NCI-H2107 (cell line): ENCODE data around the gene GRIA4.

Source experiments
- DNase-seq: peaks from one replicate; lab custom pipeline; 2025; lab: John Stamatoyannopoulos, UW

GRIA4 gene

DNA sequence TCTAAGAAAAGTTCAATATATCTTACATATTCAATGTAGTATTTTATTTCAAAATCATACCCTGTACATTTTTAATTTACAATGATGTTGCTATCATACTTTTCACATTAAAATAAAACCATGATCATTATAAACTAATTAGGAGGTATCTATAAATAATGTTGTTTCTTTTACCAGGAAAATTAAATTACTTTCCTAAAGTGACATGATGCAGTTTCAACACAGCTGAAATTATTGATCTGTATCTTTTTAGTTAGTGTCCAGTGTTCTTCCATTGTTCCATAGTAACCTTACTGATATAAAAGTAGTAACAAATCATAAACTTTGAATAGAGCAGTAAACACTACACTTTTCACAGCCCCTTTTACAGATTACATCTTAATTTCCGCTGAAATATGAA is 29.7 kb downstream of the GRIA4 start:
- no peak for DNase-seq

DNA sequence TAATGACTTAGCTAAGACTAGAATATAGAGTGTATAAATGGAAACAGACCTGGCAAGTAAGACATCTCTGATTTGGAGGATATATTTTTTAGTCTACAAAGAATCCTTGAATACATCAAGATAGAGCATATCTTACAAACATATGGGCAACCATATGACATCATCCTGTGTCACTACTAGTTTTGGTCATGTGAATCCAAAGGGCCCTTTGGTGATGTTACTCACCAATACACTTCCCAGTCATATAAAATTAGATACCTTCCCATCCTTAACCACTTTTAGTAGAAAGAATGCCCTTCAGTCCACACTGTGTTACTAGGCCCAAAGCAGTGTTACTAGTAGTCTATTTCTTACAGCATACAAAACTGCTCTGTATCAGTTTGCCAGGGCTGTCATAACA is 31.6 kb downstream of the GRIA4 start:
- DNase-seq: no peak

DNA sequence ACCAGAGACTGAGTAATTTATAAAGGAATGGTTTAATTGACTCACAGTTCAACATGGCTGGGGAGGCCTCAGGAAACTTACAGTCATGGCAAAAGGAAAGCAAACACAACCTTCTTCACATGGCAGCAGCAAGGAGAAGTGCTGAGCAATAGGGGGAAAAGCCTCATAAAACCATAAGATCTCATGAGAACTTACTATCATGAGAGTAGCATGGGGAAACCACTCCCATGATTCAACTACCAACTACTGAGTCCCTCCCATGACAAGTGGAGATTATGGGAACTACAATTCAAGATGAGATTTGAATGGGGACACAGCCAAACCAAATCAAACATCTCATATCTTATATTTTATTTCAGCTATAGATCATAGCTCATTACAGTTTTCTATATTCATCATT is 33.0 kb downstream of the GRIA4 start:
- no peak for DNase-seq

GRCh38 chr11:105644839-105645573 is 35.1 kb downstream of the GRIA4 start:
- no peak for DNase-seq

GRCh38 chr11:105647780-105648179 is 37.9 kb downstream of the GRIA4 start:
- DNase-seq: no peak

DNA sequence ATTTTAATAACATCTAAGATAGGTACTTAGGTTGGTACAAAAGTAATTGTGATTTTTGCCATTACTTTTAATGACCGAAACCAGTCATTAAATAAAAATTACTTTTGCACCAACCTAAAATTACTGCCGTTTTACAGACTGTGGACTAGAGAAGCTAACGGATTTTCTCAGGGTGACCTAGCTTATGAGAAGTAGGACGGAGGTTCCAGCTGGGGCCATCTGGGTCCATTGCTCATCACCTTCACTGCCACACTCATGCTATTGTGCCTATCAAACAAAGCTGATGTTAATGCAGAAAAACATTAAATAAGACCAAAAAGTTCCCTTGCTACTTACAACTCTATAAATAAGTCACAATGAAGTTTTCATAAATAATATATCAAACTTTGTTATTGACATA is 38.9 kb downstream of the GRIA4 start:
- DNase-seq: no peak

DNA sequence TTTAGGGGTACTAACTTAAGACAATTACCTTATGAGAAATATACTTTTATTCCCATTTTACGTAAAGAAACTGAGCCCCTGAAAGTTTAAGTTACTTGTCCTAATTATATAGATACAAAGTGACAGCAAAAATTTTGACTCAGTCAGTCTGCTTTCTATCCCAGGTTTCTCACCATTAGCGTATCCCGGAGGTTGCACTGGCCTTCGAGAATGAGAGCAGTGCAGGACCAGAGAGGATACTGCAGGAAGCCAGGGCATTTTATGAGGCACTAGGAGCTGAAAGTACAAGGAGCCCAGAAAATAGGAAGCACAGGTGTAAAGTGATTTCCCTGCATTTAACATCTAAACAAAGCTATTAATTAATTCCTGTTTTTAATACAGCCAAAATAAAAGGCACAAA is 55.4 kb downstream of the GRIA4 start:
- no peak for DNase-seq

GRCh38 chr11:105667441-105667840 is 57.6 kb downstream of the GRIA4 start:
- no peak for DNase-seq

GRCh38 chr11:105670811-105671210 is 60.9 kb downstream of the GRIA4 start:
- DNase-seq: no peak

DNA sequence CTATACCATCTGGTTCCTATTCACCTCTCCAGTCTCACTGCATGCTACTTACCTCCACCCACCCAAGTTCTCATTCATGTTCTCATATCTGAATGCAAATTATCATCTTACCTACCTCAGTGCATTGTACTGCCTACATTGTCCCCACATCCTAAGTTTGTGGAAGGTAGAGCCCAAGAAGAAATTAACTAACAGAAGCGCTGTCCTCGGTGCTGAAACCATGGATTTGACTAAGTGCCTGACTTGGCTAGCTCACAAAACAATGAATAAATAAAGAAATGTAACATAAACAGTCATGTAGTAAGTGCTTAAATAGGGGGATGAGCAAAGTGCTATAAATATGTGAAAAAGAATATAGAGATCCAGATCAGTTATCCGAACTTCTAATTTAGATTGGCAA is 63.2 kb downstream of the GRIA4 start:
- no peak for DNase-seq

GRCh38 chr11:105689631-105690030 is 79.8 kb downstream of the GRIA4 start:
- no peak for DNase-seq

- DNase-seq: no peak
These were observed 80.6 kb downstream of the GRIA4 start for GRCh38 chr11:105690467-105690866.

DNA sequence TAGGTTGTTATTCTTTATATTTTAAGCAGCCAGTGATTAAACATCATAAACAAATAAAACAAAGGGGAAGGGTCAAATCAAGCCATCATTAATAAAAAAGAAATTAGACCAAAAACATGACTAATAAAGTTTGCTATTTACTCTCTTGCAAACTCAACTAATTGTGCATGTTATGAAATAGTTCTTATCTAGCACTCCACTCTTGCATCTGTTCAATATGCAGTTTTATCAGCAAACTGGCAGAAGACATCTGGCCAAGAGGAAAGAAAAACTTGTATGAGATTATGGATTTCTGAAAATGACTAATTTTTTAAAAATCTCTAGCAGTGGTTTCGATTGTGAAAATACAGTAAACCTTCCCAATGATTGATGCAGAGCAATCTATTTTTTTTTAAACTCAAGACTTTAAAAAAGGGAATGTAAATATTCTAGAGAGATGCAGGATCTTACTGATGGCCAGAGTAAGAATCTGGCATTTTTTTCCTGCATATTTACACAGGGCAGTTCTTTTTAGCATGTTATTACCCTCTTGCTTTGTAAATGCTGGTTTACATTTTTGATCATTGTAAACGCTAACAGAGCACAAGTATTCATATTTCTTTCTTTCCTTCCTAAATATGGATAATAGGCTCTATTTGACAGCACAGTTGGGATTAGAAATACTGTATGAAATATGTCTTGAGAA is 83.3 kb downstream of the GRIA4 start:
- no peak for DNase-seq

DNA sequence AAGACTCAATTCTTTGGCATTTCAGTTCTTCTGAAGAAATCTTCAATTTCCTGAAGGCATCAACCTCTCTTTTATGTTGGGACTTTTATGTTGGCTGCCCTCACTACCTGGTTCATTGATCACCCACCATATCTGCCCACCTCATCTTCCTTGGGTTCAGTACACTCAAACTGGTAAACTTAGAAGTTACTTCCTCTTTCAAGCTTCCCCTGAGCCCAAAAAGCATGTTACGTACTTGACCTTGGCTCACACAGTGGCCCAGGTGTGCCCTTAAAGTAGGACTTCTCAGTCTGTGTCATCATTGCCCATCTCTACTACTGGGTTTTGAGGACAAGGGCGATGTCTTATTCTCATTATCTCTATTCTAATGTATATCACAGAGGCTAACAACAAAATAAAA is 86.1 kb downstream of the GRIA4 start:
- DNase-seq: no peak

- no peak for DNase-seq
These were observed 87.4 kb downstream of the GRIA4 start for GRCh38 chr11:105697291-105697690.

GRCh38 chr11:105699203-105699602 is 89.3 kb downstream of the GRIA4 start:
- no peak for DNase-seq

GRCh38 chr11:105700271-105700670 is 90.4 kb downstream of the GRIA4 start:
- no peak for DNase-seq

GRCh38 chr11:105701098-105701497 is 91.2 kb downstream of the GRIA4 start:
- DNase-seq: no peak

- DNase-seq: no peak
These were observed 96.1 kb downstream of the GRIA4 start for GRCh38 chr11:105705786-105706530.

DNA sequence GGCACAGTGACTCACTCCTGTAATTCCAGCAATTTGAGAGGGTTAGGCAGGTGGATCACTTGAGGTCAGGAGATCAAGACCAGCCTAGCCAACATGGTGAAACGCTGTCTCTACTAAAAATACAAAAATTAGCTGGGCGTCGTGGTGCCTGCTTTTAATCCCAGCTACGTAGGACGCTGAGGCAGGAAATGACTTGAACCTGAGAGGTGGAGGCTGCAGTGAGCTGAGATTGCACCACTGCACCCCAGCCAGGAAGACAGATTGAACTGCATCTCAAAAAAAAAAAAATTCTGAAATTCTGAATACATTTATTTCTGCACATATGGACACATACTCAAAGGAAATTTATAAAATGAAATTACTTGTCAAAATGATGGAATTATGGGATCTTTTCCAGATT is 103.2 kb downstream of the GRIA4 start:
- DNase-seq: no peak

DNA sequence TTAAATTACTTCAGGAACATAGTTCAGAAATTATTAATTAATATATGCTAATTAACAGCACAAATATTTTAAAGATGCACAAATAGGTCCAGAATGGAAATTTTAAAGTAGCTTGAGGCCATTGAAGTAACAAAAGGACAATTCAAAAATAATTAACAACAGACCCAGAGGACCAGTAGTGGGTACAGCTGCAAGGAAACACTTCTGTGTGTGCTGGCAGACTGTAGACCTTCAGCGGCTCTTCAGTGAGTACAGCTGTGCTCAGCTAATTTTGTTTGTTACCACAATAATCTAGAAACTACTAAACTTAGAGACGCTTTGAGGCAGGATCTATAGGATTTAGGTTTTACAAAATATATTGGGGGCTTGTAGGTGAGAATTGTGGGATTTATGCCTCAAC is 103.8 kb downstream of the GRIA4 start:
- DNase-seq: no peak

GRCh38 chr11:105718641-105719040 is 108.8 kb downstream of the GRIA4 start:
- no peak for DNase-seq
